GM12892 (cell line): Measurements from ENCODE around the gene NPTXR.
A peak's percentile ranks its signal among the peaks of the same experiment; 100 is the strongest.

Experiments
- DNase-seq: peaks from one replicate; pipeline ENCODE4 v3.0.0; 2011; ENCODE audit not compliant: insufficient read length
- FAIRE-seq: peaks from 2 replicates; lab custom pipeline; 2011; peaks lifted over from hg19 to GRCh38; lab: Jason Lieb, UNC
- POLR2A ChIP-seq: IDR thresholded peaks from 2 replicates; pipeline ENCODE4 v1.6.1; 2011; ENCODE audit warnings: low read depth, low read length, control low read depth
- POLR2AphosphoS5 ChIP-seq: IDR thresholded peaks from 2 replicates; pipeline ENCODE4 v1.6.1; 2011; ENCODE audit warnings: low read depth, low read length, control low read depth
- TAF1 ChIP-seq: IDR thresholded peaks from 2 replicates; pipeline ENCODE4 v1.6.1; 2011; ENCODE audit warnings: low read depth, mild to moderate bottlenecking, control low read depth, low read length, borderline replicate concordance

The NPTXR gene

GRCh38 chr22:38874529-38875222, 30.8 kb upstream of the NPTXR start:
- no peak for DNase-seq
- TF ChIP-seq TAF1: no peak
- TF ChIP-seq POLR2AphosphoS5: no peak
- TF ChIP-seq POLR2A: no peak
- FAIRE-seq: peak; percentile 60

GRCh38 chr22:38873469-38874411, 29.9 kb upstream of the NPTXR start:
- TF ChIP-seq TAF1 (no peak), POLR2AphosphoS5 (peak; percentile 48; the same call in 1 of the 2 replicates), POLR2A (peak; percentile 61)
- FAIRE-seq: peak; percentile 99
- DNase-seq: no peak

GRCh38 chr22:38872831-38873248, 29.0 kb upstream of the NPTXR start:
- DNase-seq: no peak
- FAIRE-seq: peak; percentile 64
- TF ChIP-seq TAF1: no peak

- TF ChIP-seq POLR2A: peak; percentile 80
- no peak for TF ChIP-seq TAF1
- DNase-seq: peak; percentile 89
- FAIRE-seq: peak; percentile 100
Measured at GRCh38 chr22:38872172-38872830, 28.5 kb upstream of the NPTXR start, which contains the start of gene CBX6. TSS of gene CBX6 (minus strand) at chr22:38872216. CDS start at chr22:38872190, 26 bp downstream.

GRCh38 chr22:38871360-38872171, 27.7 kb upstream of the NPTXR start:
- no peak for FAIRE-seq
- no peak for DNase-seq
- TF ChIP-seq TAF1: peak; percentile 79; the same call in 1 of the 2 replicates
- TF ChIP-seq POLR2AphosphoS5: no peak; the same call in 1 of the 2 replicates

- TF ChIP-seq POLR2A (no peak), POLR2AphosphoS5 (no peak), TAF1 (no peak)
- no peak for DNase-seq
- FAIRE-seq: peak; percentile 92
Measured at GRCh38 chr22:38870791-38871359, 27.0 kb upstream of the NPTXR start.

- no peak for DNase-seq
- peak; percentile 89 for FAIRE-seq
- TF ChIP-seq TAF1: no peak
- TF ChIP-seq POLR2A: no peak
- TF ChIP-seq POLR2AphosphoS5: no peak
Measured at GRCh38 chr22:38870312-38870741, 26.5 kb upstream of the NPTXR start.

GRCh38 chr22:38869663-38870062, 25.8 kb upstream of the NPTXR start:
- DNase-seq: no peak
- TF ChIP-seq POLR2AphosphoS5 (no peak), POLR2A (no peak)
- no peak for FAIRE-seq

- FAIRE-seq: peak; percentile 96
- DNase-seq: peak; percentile 81
- TF ChIP-seq TAF1 (no peak), POLR2A (peak; percentile 10; the same call in 1 of the 2 replicates)
Measured at GRCh38 chr22:38868886-38869381, 25.1 kb upstream of the NPTXR start.

GRCh38 chr22:38868286-38868721, 24.5 kb upstream of the NPTXR start:
- no peak for FAIRE-seq
- no peak for TF ChIP-seq POLR2AphosphoS5
- no peak for TF ChIP-seq TAF1
- peak; percentile 46 for TF ChIP-seq POLR2A
- no peak for DNase-seq
